HepG2 (cell line): ENCODE data around the gene TACC3. TPM values are rescaled to one million over a fixed set of nuclear protein-coding genes. Genes with fewer than 3 reads are reported as not detected.

Source experiments
- AFF4 ChIP-seq: sonication (generic); formaldehyde crosslinking; IDR thresholded peaks from 2 replicates; pipeline ENCODE4 v1.4.0; 2020; ENCODE audit warnings: missing genetic modification reagents
- ATF2 ChIP-seq: sonication (generic); formaldehyde crosslinking; IDR thresholded peaks from 2 replicates; pipeline ENCODE4 v1.4.0; 2020; ENCODE audit warnings: missing genetic modification reagents
- ESRRA ChIP-seq: sonication (generic); formaldehyde crosslinking; IDR thresholded peaks from 2 replicates; pipeline ENCODE4 v1.5.1; 2020; ENCODE audit warnings: mild to moderate bottlenecking, low read depth, missing genetic modification reagents
- HNRNPH1 ChIP-seq: fragments of 200-400 bp; formaldehyde crosslinking; optimal IDR thresholded peaks from 2 replicates; pipeline ENCODE3; 2017; ENCODE audit warnings: mild to moderate bottlenecking, low read depth, low read length
- LCORL ChIP-seq, 2 experiments: fragments of 450-650 bp in 1 of 2; sonication (generic) in 1 of 2; formaldehyde crosslinking in 1 of 2; IDR thresholded peaks; 2 replicates each; pipeline versions ENCODE4 v1.5.0 to v1.6.1; 2017 to 2020; ENCODE audit warnings: antibody characterized with exemption in 1 of 2, missing genetic modification reagents in 1 of 2
- MTERF4 ChIP-seq: sonication (generic); formaldehyde crosslinking; IDR thresholded peaks from 2 replicates; pipeline ENCODE4 v1.8.0; 2023; ENCODE audit warnings: mild to moderate bottlenecking, missing genetic modification reagents
- NPAS2 ChIP-seq: sonication (generic); formaldehyde crosslinking; IDR thresholded peaks from 2 replicates; pipeline ENCODE4 v1.8.0; 2022; ENCODE audit warnings: mild to moderate bottlenecking, missing genetic modification reagents, borderline replicate concordance
- NR2F6 ChIP-seq, 2 experiments: IDR thresholded peaks; 2 replicates each; pipeline ENCODE4 v1.6.1; 2016; ENCODE audit warnings: antibody characterized with exemption in 1 of 2, mild to moderate bottlenecking in 1 of 2
- SALL2 ChIP-seq: sonication (generic); formaldehyde crosslinking; IDR thresholded peaks from 2 replicates; pipeline ENCODE4 v1.8.1; 2023; ENCODE audit warnings: mild to moderate bottlenecking, missing genetic modification reagents, inconsistent platforms
- SOX6 ChIP-seq, 2 experiments: fragments of 450-650 bp in 1 of 2; sonication (generic) in 1 of 2; formaldehyde crosslinking in 1 of 2; IDR thresholded peaks; 2 replicates each; pipeline versions ENCODE4 v1.4.0 to v1.6.1; 2017 to 2020; ENCODE audit warnings: antibody characterized with exemption in 1 of 2, mild to moderate bottlenecking in 1 of 2, missing genetic modification reagents in 1 of 2
- SYNCRIP ChIP-seq: fragments of 200-400 bp; formaldehyde crosslinking; IDR thresholded peaks from 2 replicates; pipeline ENCODE4 v1.6.1; 2018; ENCODE audit warnings: mild to moderate bottlenecking, low read depth, low read length; ENCODE audit not compliant: insufficient read depth
- THAP9 ChIP-seq: sonication (generic); formaldehyde crosslinking; IDR thresholded peaks from 2 replicates; pipeline ENCODE4; 2020; ENCODE audit warnings: missing genetic modification reagents, mild to moderate bottlenecking, borderline replicate concordance
- ZBTB8A ChIP-seq: sonication (generic); formaldehyde crosslinking; IDR thresholded peaks from 2 replicates; pipeline ENCODE4 v1.4.0; 2020; ENCODE audit warnings: mild to moderate bottlenecking, low read depth, missing genetic modification reagents, borderline replicate concordance
- ZNF605 ChIP-seq: sonication (generic); formaldehyde crosslinking; IDR thresholded peaks from 2 replicates; pipeline ENCODE4 v1.8.0; 2022; ENCODE audit warnings: mild to moderate bottlenecking, missing genetic modification reagents
- ZNF670 ChIP-seq: sonication (generic); formaldehyde crosslinking; IDR thresholded peaks from 2 replicates; pipeline ENCODE4 v1.8.0; 2022; ENCODE audit warnings: mild to moderate bottlenecking, missing genetic modification reagents, borderline replicate concordance
- ZNF784 ChIP-seq: sonication (generic); formaldehyde crosslinking; IDR thresholded peaks from 2 replicates; pipeline ENCODE4 v1.5.1; 2020; ENCODE audit warnings: missing genetic modification reagents, mild to moderate bottlenecking, borderline replicate concordance
- ZNF878 ChIP-seq: sonication (generic); formaldehyde crosslinking; IDR thresholded peaks from 2 replicates; pipeline ENCODE4 v1.8.1; 2023; ENCODE audit warnings: mild to moderate bottlenecking, missing genetic modification reagents, moderate library complexity
- ZSCAN12 ChIP-seq: sonication (generic); formaldehyde crosslinking; IDR thresholded peaks from 2 replicates; pipeline ENCODE4 v1.9.0; 2021; ENCODE audit warnings: mild to moderate bottlenecking, missing genetic modification reagents
- polyA plus RNA-seq, 8 experiments: library from polyadenylated mRNA; depleted of rRNA in 3 of 8; stranded (reverse) in 7 of 8; unstranded in 1 of 8; fragments of >200 nt; fragmentation: Illumina TruSeq in 4 of 8; extraction: Trizol in 4 of 8; gene quantifications; 2 replicates each; pipeline versions ENCODE4 v1.2.1 to v1.2.3, GENCODE V29; 2011 to 2016; ENCODE audit warnings: low read depth in 4 of 8, missing spikeins in 1 of 8, mixed read lengths in 1 of 8; ENCODE audit not compliant: insufficient read depth in 1 of 8
- total RNA-seq, 5 experiments: library from RNA; depleted of rRNA; stranded (reverse); fragments of >200 nt; fragmentation: Illumina TruSeq; extraction: Trizol; gene quantifications; 2 replicates each; pipeline ENCODE4 v1.2.3, GENCODE V29; 2016; ENCODE audit warnings: low read depth in 1 of 5

The TACC3 gene
- total and polyA plus RNA-seq, 2 of the 13 experiments (the other 11 are each of a cell fraction or from before 2014, with no cell fraction given): 20.3 to 21.2 TPM

- TF ChIP-seq ZNF605 (CRISPR knock-in tag) (0 out of 2 replicates have a peak, but pooled peaks have one; percentile 22), MTERF4 (no peak), ATF2 (CRISPR knock-in tag) (no peak), NR2F6 (IDR thresholded peaks at IDR 0.05) (no peak), NR2F6 (CRISPR knock-in tag; IDR thresholded peaks at IDR 0.05) (no peak), SOX6 (IDR thresholded peaks at IDR 0.05) (no peak), SOX6 (CRISPR knock-in tag; IDR thresholded peaks at IDR 0.05) (no peak), ZNF878 (CRISPR knock-in tag) (no peak), SALL2 (CRISPR knock-in tag) (no peak), ZSCAN12 (no peak), SYNCRIP (no peak), ZNF670 (CRISPR knock-in tag) (no peak), HNRNPH1 (no peak), THAP9 (no peak), ZNF784 (no peak), AFF4 (CRISPR knock-in tag) (no peak), NPAS2 (CRISPR knock-in tag) (no peak), LCORL (IDR thresholded peaks at IDR 0.05) (no peak), LCORL (CRISPR knock-in tag; IDR thresholded peaks at IDR 0.05) (peak; percentile 71; the same call in 1 of the 2 replicates), ZBTB8A (CRISPR knock-in tag) (no peak), ESRRA (CRISPR knock-in tag) (no peak)
Measured at GRCh38 chr4:1787411-1788077, 66.2 kb downstream of the TACC3 start (continued).
